ENCODE data around the gene CSNK1E. TPM values are rescaled to one million over a fixed set of nuclear protein-coding genes. Genes with fewer than 3 reads are reported as not detected.

CSNK1E gene
- total RNA-seq, 6 experiments from 2014 or later, result 19.9 to 41.8 (median 27.4) TPM

- no peak overlapping the region for H3K4me3 ChIP-seq
- intact Hi-C loops (cut with DNase I), result no loop called here
- WGBS (ENCODE audit: insufficient coverage, low coverage, low lambda C conversion rate, missing lambda C conversion rate), result 67% methylated on average over 3 of the region's 3 CpGs
- no peaks in the 10 kb centered on the region for H3K27me3 ChIP-seq
- DNase-seq (no peak), ATAC-seq (no peak)
- no peak overlapping the region for H3K27ac ChIP-seq
- H3K9me3 ChIP-seq, result no peaks in the 10 kb centered on the region
- TF ChIP-seq CTCF (IDR thresholded peaks at IDR 0.05), result no peak
- TF ChIP-seq POLR2A (IDR thresholded peaks at IDR 0.05), result no peak
- peaks cover 4 to 49% (median 21%) of the 10 kb centered on the region in 4 donors for H3K36me3 ChIP-seq
- peaks cover 0 to 23% (median 6%) of the 10 kb centered on the region in 4 donors for H3K4me1 ChIP-seq
Measured at GRCh38 chr22:38300946-38301345, 16.3 kb downstream of the CSNK1E start.

GRCh38 chr22:38300197-38300945, 16.9 kb downstream of the CSNK1E start:
- intact Hi-C loops (cut with DNase I), result no loop called here
- H3K27me3 ChIP-seq, result no peaks in the 10 kb centered on the region
- peaks cover 4 to 54% (median 22%) of the 10 kb centered on the region in 4 donors for H3K36me3 ChIP-seq
- no peak overlapping the region for H3K4me3 ChIP-seq
- no peak for DNase-seq
- H3K4me1 ChIP-seq, result peaks cover 0 to 18% (median 6%) of the 10 kb centered on the region in 4 donors
- no peaks in the 10 kb centered on the region for H3K9me3 ChIP-seq
- WGBS (ENCODE audit: insufficient coverage, low coverage, low lambda C conversion rate, missing lambda C conversion rate), result 79% methylated on average over 12 of the region's 26 CpGs
- TF ChIP-seq POLR2A (IDR thresholded peaks at IDR 0.05) (no peak), CTCF (IDR thresholded peaks at IDR 0.05) (no peak)
- ATAC-seq, result peak in 3 of 4 donors; percentile 44 to 58 (median 47)
- no peak overlapping the region for H3K27ac ChIP-seq

- ATAC-seq (peak; percentile 53 to 80 (median 66)), DNase-seq (no peak)
- intact Hi-C loops (cut with DNase I), result no loop called here
- Histone ChIP-seq H3K27ac (no peak overlapping the region), H3K36me3 (peaks cover 4 to 54% (median 22%) of the 10 kb centered on the region in 4 donors), H3K4me3 (no peak overlapping the region), H3K27me3 (no peaks in the 10 kb centered on the region), H3K9me3 (no peaks in the 10 kb centered on the region), H3K4me1 (peaks cover 0 to 18% (median 6%) of the 10 kb centered on the region in 4 donors)
- 49% methylated on average over 6 of the region's 12 CpGs for WGBS (ENCODE audit: insufficient coverage, low coverage, low lambda C conversion rate, missing lambda C conversion rate)
- no peak for TF ChIP-seq POLR2A (IDR thresholded peaks at IDR 0.05)
- TF ChIP-seq CTCF (IDR thresholded peaks at IDR 0.05), result no peak
Measured at GRCh38 chr22:38299770-38300102, 17.5 kb downstream of the CSNK1E start.

- no peak for DNase-seq
- H3K9me3 ChIP-seq, result no peaks in the 10 kb centered on the region
- intact Hi-C loops (cut with DNase I), result no loop called here
- WGBS (ENCODE audit: insufficient coverage, low coverage, low lambda C conversion rate, missing lambda C conversion rate), result 94% methylated on average over 13 of the region's 25 CpGs
- H3K4me1 ChIP-seq, result peaks cover 0 to 18% (median 6%) of the 10 kb centered on the region in 4 donors
- ATAC-seq, result peak in 2 of 4 donors; percentile 11 to 15
- H3K36me3 ChIP-seq, result peaks cover 4 to 59% (median 24%) of the 10 kb centered on the region in 4 donors
- H3K27ac ChIP-seq, result no peak overlapping the region
- H3K27me3 ChIP-seq, result no peaks in the 10 kb centered on the region
- TF ChIP-seq CTCF (IDR thresholded peaks at IDR 0.05) (peak; percentile 33 to 41 (median 34)), POLR2A (IDR thresholded peaks at IDR 0.05) (no peak)
- no peak overlapping the region for H3K4me3 ChIP-seq
Measured at GRCh38 chr22:38298312-38299005, 18.8 kb downstream of the CSNK1E start.
